Naive thymus-derived CD4-positive, alpha-beta T cell (primary cell): ENCODE results near the gene SMYD3. TPM values are rescaled to one million over a fixed set of nuclear protein-coding genes. Genes with fewer than 3 reads are reported as not detected.
"Not testable (repeated sequence)": the region's sequence is repeated elsewhere in the genome, so short reads cannot be mapped to it uniquely, and the experiment has no call there.

Experiments used
- ATAC-seq: fragments of 150-1000 bp; cut with Tn5 transposase; 2 replicates; pipeline ENCODE4 v1.10.0; 2021; ENCODE audit warnings: mild to moderate bottlenecking, moderate library complexity
- CTCF ChIA-PET: fragments of 350-600 bp; sonication (Branson Sonifier 250); formaldehyde crosslinking; loops from one replicate; lab custom pipeline; 2021; ENCODE audit warnings: antibody characterized with exemption; lab: Charles Lee
- POLR2A ChIA-PET: fragments of 350-600 bp; sonication (Branson Sonifier 250); formaldehyde crosslinking; loops from one replicate; lab custom pipeline; 2021; ENCODE audit warnings: antibody characterized with exemption, inconsistent platforms; lab: Charles Lee
- DNase-seq, 9 donors: peaks; one replicate each; pipeline versions ENCODE4 v3.0.0 to v3.0.0-alpha.2; 2020 to 2022; ENCODE audit warnings: mixed read lengths in 1 of 9
- H3K27ac ChIP-seq: one replicate; pipeline ENCODE4 v1.7.0; 2013; ENCODE audit warnings: mild to moderate bottlenecking, low read depth, low read length, moderate library complexity
- H3K27me3 ChIP-seq, 2 donors: one replicate each; pipeline ENCODE4 v1.7.0; 2013; ENCODE audit warnings: low read length in 2 of 2, mild to moderate bottlenecking in 2 of 2, moderate library complexity in 2 of 2; ENCODE audit not compliant: control insufficient read depth in 2 of 2, insufficient read depth in 2 of 2
- H3K36me3 ChIP-seq, 3 experiments: 1 replicate in 2 of 3; 2 replicates in 1 of 3; pipeline ENCODE4 v1.7.0; 2013; ENCODE audit warnings: low read length in 3 of 3, mild to moderate bottlenecking in 3 of 3, moderate library complexity in 1 of 3; ENCODE audit not compliant: insufficient read depth in 3 of 3, control insufficient read depth in 2 of 3
- H3K4me1 ChIP-seq, 2 donors: one replicate each; pipeline ENCODE4 v1.7.0; 2013; ENCODE audit warnings: low read length in 2 of 2, mild to moderate bottlenecking in 2 of 2, moderate library complexity in 1 of 2; ENCODE audit not compliant: control insufficient read depth in 2 of 2, insufficient read depth in 2 of 2
- H3K4me3 ChIP-seq: 2 replicates; pipeline ENCODE4 v1.7.0; 2013; ENCODE audit warnings: mild to moderate bottlenecking, low read length
- H3K9me3 ChIP-seq, 3 experiments: 1 replicate in 2 of 3; 2 replicates in 1 of 3; pipeline ENCODE4 v1.7.0; 2013; ENCODE audit warnings: low read length in 3 of 3; ENCODE audit not compliant: control insufficient read depth in 2 of 3
- H3K27ac Mint-ChIP-seq, 9 donors: one replicate each; pipeline ENCODE4 v1.8.0; 2020 to 2022; ENCODE audit warnings: mixed read lengths in 9 of 9, mild to moderate bottlenecking in 8 of 9, moderate library complexity in 5 of 9, inconsistent platforms in 2 of 9
- H3K27me3 Mint-ChIP-seq, 5 donors: one replicate each; pipeline ENCODE4 v1.8.0; 2021 to 2022; ENCODE audit warnings: mixed read lengths in 5 of 5, mild to moderate bottlenecking in 1 of 5
- H3K36me3 Mint-ChIP-seq, 5 donors: one replicate each; pipeline ENCODE4 v1.8.0; 2020 to 2022; ENCODE audit warnings: mixed read lengths in 5 of 5, mild to moderate bottlenecking in 3 of 5, inconsistent platforms in 1 of 5
- H3K4me1 Mint-ChIP-seq, 7 donors: one replicate each; pipeline ENCODE4 v1.8.0; 2020 to 2022; ENCODE audit warnings: mixed read lengths in 7 of 7, mild to moderate bottlenecking in 3 of 7, inconsistent platforms in 1 of 7
- H3K4me3 Mint-ChIP-seq, 10 donors: one replicate each; pipeline ENCODE4 v1.8.0; 2020 to 2022; ENCODE audit warnings: mild to moderate bottlenecking in 10 of 10, mixed read lengths in 10 of 10, moderate library complexity in 6 of 10, inconsistent platforms in 2 of 10
- H3K9me3 Mint-ChIP-seq, 11 donors: one replicate each; pipeline ENCODE4 v1.8.0; 2020 to 2022; ENCODE audit warnings: mixed read lengths in 11 of 11, mild to moderate bottlenecking in 4 of 11, inconsistent platforms in 1 of 11, moderate library complexity in 1 of 11
- intact Hi-C, 2 donors: fragments of 100-400 bp; cut with micrococcal nuclease; formaldehyde crosslinking; loops; one replicate each; pipeline ENCODE4 v1.15.1; 2023
- polyA plus RNA-seq, 2 donors: library from polyadenylated mRNA; unstranded; fragments of 300-500 nt; fragmentation: Illumina TruSeq; gene quantifications; one replicate each; pipeline ENCODE4 v1.2.3, GENCODE V29; 2021
- total RNA-seq, 6 experiments: library from RNA in 5 of 6; stranded (reverse) in 5 of 6; gene quantifications; 1 replicate in 5 of 6; 2 replicates in 1 of 6; pipeline ENCODE4 v1.2.3 and lab custom pipeline; 2021 to 2026

SMYD3 gene
- total and polyA plus RNA-seq, 7 experiments from 2014 or later, result 19.5 to 28.6 (median 24.4) TPM

- no peak overlapping the region for H3K27ac Mint-ChIP-seq
- intact Hi-C loops, result no loop called here
Observed at GRCh38 chr1:246032984-246033383, 474.1 kb downstream of the SMYD3 start.

DNA sequence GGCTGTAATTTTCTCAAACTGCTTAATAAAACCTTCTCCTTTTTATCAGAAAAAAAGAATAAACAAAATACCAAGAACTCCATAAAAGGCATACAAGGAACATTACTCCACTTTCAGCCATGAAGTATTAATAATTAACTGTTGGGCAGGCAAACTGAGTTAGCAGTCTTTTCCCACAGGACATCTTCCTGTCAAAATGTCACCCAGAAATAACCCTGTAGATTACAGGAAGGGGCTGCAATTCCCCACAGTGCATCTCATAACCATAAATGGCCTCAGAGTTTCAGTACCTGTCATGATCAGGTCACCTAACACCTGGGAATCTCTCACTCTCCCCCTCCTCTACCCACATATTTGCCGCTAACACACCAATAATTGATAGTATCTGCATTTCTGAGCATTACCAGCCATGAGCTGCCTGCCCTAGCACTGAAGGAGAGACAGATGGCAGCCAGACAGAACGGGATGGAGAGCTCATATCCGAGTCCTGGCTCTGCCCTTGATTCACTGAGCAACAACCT, 475.0 kb downstream of the SMYD3 start:
- peaks cover 0 to 21% (median 4%) of the 10 kb centered on the region in 5 donors for H3K36me3 Mint-ChIP-seq
- ChIA-PET POLR2A (no interaction called here), CTCF (no interaction called here)
- no peak overlapping the region for H3K4me3 Mint-ChIP-seq
- intact Hi-C loops, result no loop called here
- H3K4me3 ChIP-seq, result no peak overlapping the region
- H3K27ac ChIP-seq, result no peak overlapping the region
- H3K9me3 Mint-ChIP-seq, result peaks cover 0 to 9% (median 0%) of the 10 kb centered on the region in 11 donors
- DNase-seq (no peak), ATAC-seq (no peak)
- H3K27ac Mint-ChIP-seq, result peak overlapping the region in 1 of 9 donors; percentile 25
- no peaks in the 10 kb centered on the region for H3K27me3 ChIP-seq
- H3K9me3 ChIP-seq, result no peaks in the 10 kb centered on the region
- peaks cover 0 to 5% (median 0%) of the 10 kb centered on the region in 7 donors for H3K4me1 Mint-ChIP-seq
- no peaks in the 10 kb centered on the region for H3K36me3 ChIP-seq
- H3K4me1 ChIP-seq, result no peaks in the 10 kb centered on the region
- H3K27me3 Mint-ChIP-seq, result no peaks in the 10 kb centered on the region

More at GRCh38 chr1:246032984-246033383, 474.1 kb downstream of the SMYD3 start:
- Mint-ChIP-seq H3K27me3 (no peaks in the 10 kb centered on the region), H3K4me1 (peaks cover 0 to 4% (median 0%) of the 10 kb centered on the region in 7 donors), H3K4me3 (no peak overlapping the region), H3K36me3 (peaks cover 0 to 18% (median 4%) of the 10 kb centered on the region in 5 donors), H3K9me3 (peaks cover 0 to 9% (median 0%) of the 10 kb centered on the region in 11 donors)
- no peaks in the 10 kb centered on the region for H3K4me1 ChIP-seq
- H3K4me3 ChIP-seq, result no peak overlapping the region
- no peak for ATAC-seq
- no peaks in the 10 kb centered on the region for H3K27me3 ChIP-seq
- no peak overlapping the region for H3K27ac ChIP-seq
- ChIA-PET POLR2A (no interaction called here), CTCF (interaction anchor here (0.7 kb wide), 1 partner anchor 12 kb away, joined by 5 read pairs; no protein-coding TSS in a partner anchor)
- no peak for DNase-seq
- H3K9me3 ChIP-seq, result no peaks in the 10 kb centered on the region
- no peaks in the 10 kb centered on the region for H3K36me3 ChIP-seq

- peaks cover 0 to 9% (median 0%) of the 10 kb centered on the region in 11 donors for H3K9me3 Mint-ChIP-seq
- Histone ChIP-seq H3K4me1 (no peaks in the 10 kb centered on the region), H3K27me3 (no peaks in the 10 kb centered on the region), H3K27ac (no peak overlapping the region), H3K36me3 (no peaks in the 10 kb centered on the region), H3K9me3 (no peaks in the 10 kb centered on the region), H3K4me3 (no peak overlapping the region)
- H3K4me3 Mint-ChIP-seq, result no peak overlapping the region
- no peak overlapping the region for H3K27ac Mint-ChIP-seq
- ChIA-PET CTCF (no interaction called here), POLR2A (no interaction called here)
- H3K27me3 Mint-ChIP-seq, result no peaks in the 10 kb centered on the region
- H3K4me1 Mint-ChIP-seq, result peaks cover 0 to 15% (median 0%) of the 10 kb centered on the region in 7 donors
- no peak for DNase-seq
- ATAC-seq, result no peak
- intact Hi-C loops, result no loop called here
- peaks cover 0 to 29% (median 4%) of the 10 kb centered on the region in 5 donors for H3K36me3 Mint-ChIP-seq
Observed at GRCh38 chr1:246029616-246030015, 477.5 kb downstream of the SMYD3 start.

GRCh38 chr1:246024118-246024517, 483.0 kb downstream of the SMYD3 start:
- CTCF ChIA-PET, H3K27ac ChIP-seq, H3K9me3 ChIP-seq, ATAC-seq, H3K4me1 ChIP-seq, H3K27me3 ChIP-seq, H3K4me3 ChIP-seq, H3K27ac Mint-ChIP-seq, intact Hi-C loops, H3K27me3 Mint-ChIP-seq, POLR2A ChIA-PET, DNase-seq, H3K4me3 Mint-ChIP-seq, H3K36me3 ChIP-seq, H3K9me3 Mint-ChIP-seq: not testable (repeated sequence)
- H3K4me1 Mint-ChIP-seq, result peaks cover 0 to 15% (median 6%) of the 10 kb centered on the region in 7 donors
- H3K36me3 Mint-ChIP-seq, result peaks cover 0 to 24% (median 4%) of the 10 kb centered on the region in 5 donors

- Histone ChIP-seq H3K4me1 (no peaks in the 10 kb centered on the region), H3K9me3 (no peaks in the 10 kb centered on the region), H3K27ac (no peak overlapping the region), H3K4me3 (no peak overlapping the region), H3K27me3 (no peaks in the 10 kb centered on the region), H3K36me3 (no peaks in the 10 kb centered on the region)
- peaks cover 0 to 3% (median 0%) of the 10 kb centered on the region in 5 donors for H3K36me3 Mint-ChIP-seq
- CTCF ChIA-PET, result interaction anchor here (0.6 kb wide), 1 partner anchor 13 kb away, joined by 5 read pairs; no protein-coding TSS in a partner anchor
- no peak overlapping the region for H3K27ac Mint-ChIP-seq
- POLR2A ChIA-PET, result no interaction called here
- H3K27me3 Mint-ChIP-seq, result no peaks in the 10 kb centered on the region
- ATAC-seq (no peak), DNase-seq (no peak)
- H3K9me3 Mint-ChIP-seq, result no peaks in the 10 kb centered on the region
- no peak overlapping the region for H3K4me3 Mint-ChIP-seq
- H3K4me1 Mint-ChIP-seq, result peaks cover 0 to 8% (median 2%) of the 10 kb centered on the region in 7 donors
- intact Hi-C loops, result no loop called here
Observed at GRCh38 chr1:246020211-246020954, 486.7 kb downstream of the SMYD3 start.

GRCh38 chr1:246018146-246018545, 488.9 kb downstream of the SMYD3 start:
- H3K4me1 ChIP-seq, result no peaks in the 10 kb centered on the region
- ChIA-PET CTCF (no interaction called here), POLR2A (no interaction called here)
- H3K27me3 ChIP-seq, result no peaks in the 10 kb centered on the region
- ATAC-seq (no peak), DNase-seq (no peak)
- no peaks in the 10 kb centered on the region for H3K36me3 ChIP-seq
- H3K4me1 Mint-ChIP-seq, result peaks cover 0 to under 1% (median 0%) of the 10 kb centered on the region in 7 donors
- H3K4me3 ChIP-seq, result no peak overlapping the region
- no peaks in the 10 kb centered on the region for H3K27me3 Mint-ChIP-seq
- no peaks in the 10 kb centered on the region for H3K9me3 ChIP-seq
- peaks cover 0 to 4% (median 0%) of the 10 kb centered on the region in 5 donors for H3K36me3 Mint-ChIP-seq
- intact Hi-C loops, result no loop called here
- no peaks in the 10 kb centered on the region for H3K9me3 Mint-ChIP-seq
- H3K27ac Mint-ChIP-seq, result no peak overlapping the region
- no peak overlapping the region for H3K27ac ChIP-seq
- no peak overlapping the region for H3K4me3 Mint-ChIP-seq
